GM23338 (cell line): ENCODE data around the gene C20orf204. TPM values are rescaled to one million over a fixed set of nuclear protein-coding genes. Genes with fewer than 3 reads are reported as not detected.

Experiments
- ATAC-seq: fragments of 200-7000 bp; cut with Tn5 transposase; 3 replicates; pipeline ENCODE4 v1.9.1; 2020
- DNase-seq: peaks from one replicate; pipeline ENCODE4 v3.0.0-alpha.2; 2015; ENCODE audit warnings: low spot score
- H2AFZ ChIP-seq: fragments of 200-600 bp; sonication (generic); 2 replicates; pipeline ENCODE4 v1.8.0; 2016; ENCODE audit warnings: antibody characterized with exemption, mild to moderate bottlenecking, moderate library complexity
- H3F3A ChIP-seq: fragments of 200-600 bp; sonication (generic); replicated peaks from 2 replicates; pipeline ENCODE4 v1.8.0; 2017; ENCODE audit warnings: antibody characterized with exemption, mixed run types, low read depth
- H3K27ac ChIP-seq: fragments of 200-600 bp; sonication (generic); 2 replicates; pipeline ENCODE4 v1.6.1; 2016; ENCODE audit warnings: low read depth
- H3K27me3 ChIP-seq: fragments of 200-600 bp; sonication (generic); 2 replicates; pipeline ENCODE4 v1.8.0; 2016; ENCODE audit warnings: mild to moderate bottlenecking, mixed run types, moderate library complexity; ENCODE audit not compliant: insufficient read depth
- H3K36me3 ChIP-seq: fragments of 200-600 bp; sonication (generic); 2 replicates; pipeline ENCODE4 v1.8.0; 2016; ENCODE audit warnings: mild to moderate bottlenecking; ENCODE audit not compliant: insufficient read depth
- H3K4me1 ChIP-seq: fragments of 200-600 bp; sonication (generic); 2 replicates; pipeline ENCODE4 v1.8.0; 2016; ENCODE audit warnings: mild to moderate bottlenecking, moderate library complexity; ENCODE audit not compliant: insufficient read depth
- H3K4me2 ChIP-seq: fragments of 200-600 bp; sonication (generic); 2 replicates; pipeline ENCODE4 v1.7.1; 2017; ENCODE audit warnings: mixed run types
- H3K4me3 ChIP-seq: fragments of 200-600 bp; sonication (generic); 2 replicates; pipeline ENCODE4 v1.6.1; 2016; ENCODE audit warnings: mixed run types
- H3K79me2 ChIP-seq: fragments of 200-600 bp; sonication (generic); replicated peaks from 2 replicates; pipeline ENCODE4 v1.8.0; 2017; ENCODE audit warnings: mild to moderate bottlenecking; ENCODE audit not compliant: insufficient read depth
- H3K9me2 ChIP-seq: fragments of 200-600 bp; sonication (generic); 2 replicates; pipeline ENCODE4 v1.8.0; 2017; ENCODE audit not compliant: insufficient read depth
- H4K20me1 ChIP-seq: fragments of 200-600 bp; sonication (generic); replicated peaks from 2 replicates; pipeline ENCODE4 v1.8.0; 2017; ENCODE audit warnings: mild to moderate bottlenecking; ENCODE audit not compliant: insufficient read depth
- H3K27ac Mint-ChIP-seq: 2 replicates; pipeline ENCODE4 v1.8.0; 2020; ENCODE audit warnings: inconsistent platforms, mild to moderate bottlenecking, moderate library complexity, mixed read lengths
- H3K27me3 Mint-ChIP-seq: 3 replicates; pipeline ENCODE4 v1.8.0; 2022; ENCODE audit warnings: low read depth, mild to moderate bottlenecking, moderate library complexity, mixed read lengths, inconsistent platforms; ENCODE audit not compliant: insufficient read depth, poor library complexity
- H3K36me3 Mint-ChIP-seq: 3 replicates; pipeline ENCODE4 v1.8.0; 2021; ENCODE audit warnings: low read depth, mild to moderate bottlenecking, inconsistent platforms, moderate library complexity, mixed read lengths
- H3K4me1 Mint-ChIP-seq: 3 replicates; pipeline ENCODE4 v1.8.0; 2020; ENCODE audit warnings: mild to moderate bottlenecking, inconsistent platforms, mixed read lengths
- H3K4me3 Mint-ChIP-seq: 3 replicates; pipeline ENCODE4 v1.8.0; 2021; ENCODE audit warnings: moderate library complexity, mild to moderate bottlenecking, inconsistent platforms, mixed read lengths
- H3K9me3 Mint-ChIP-seq: 3 replicates; pipeline ENCODE4 v1.8.0; 2020; ENCODE audit warnings: moderate library complexity, mild to moderate bottlenecking, inconsistent platforms, mixed read lengths
- CTCF ChIP-seq, 2 experiments: fragments of 200-600 bp in 1 of 2; sonication (generic) in 1 of 2; conservative IDR thresholded peaks; 2 replicates each; pipeline versions ENCODE4 v1.5.1 to v1.6.1; 2016 to 2017; ENCODE audit warnings: antibody characterized with exemption in 2 of 2, low read depth in 2 of 2, mild to moderate bottlenecking in 2 of 2, moderate library complexity in 1 of 2
- EZH2phosphoT487 ChIP-seq: fragments of 200-600 bp; sonication (generic); IDR thresholded peaks from one replicate; pipeline ENCODE4 v1.8.1; 2018; ENCODE audit warnings: antibody characterized with exemption; ENCODE audit not compliant: unreplicated experiment
- JUNB ChIP-seq: IDR thresholded peaks from one replicate; pipeline ENCODE4 v1.6.1; 2016; ENCODE audit warnings: antibody characterized with exemption; ENCODE audit not compliant: unreplicated experiment
- NANOG ChIP-seq: IDR thresholded peaks from 2 replicates; pipeline ENCODE4 v1.6.1; 2016; ENCODE audit warnings: antibody characterized with exemption, borderline replicate concordance
- REST ChIP-seq: IDR thresholded peaks from one replicate; pipeline ENCODE4 v1.6.1; 2018; ENCODE audit warnings: antibody characterized with exemption; ENCODE audit not compliant: unreplicated experiment
- ZNF114 ChIP-seq: fragments of 250-450 bp; sonication (Bioruptor Pico); IDR thresholded peaks from 2 replicates; pipeline ENCODE4 v1.5.0; 2020; ENCODE audit warnings: mild to moderate bottlenecking, moderate library complexity
- ZNF331 ChIP-seq: fragments of 250-450 bp; sonication (Bioruptor Pico); IDR thresholded peaks from 2 replicates; pipeline ENCODE4 v1.5.0; 2020; ENCODE audit warnings: low read depth, mild to moderate bottlenecking, moderate library complexity
- ZNF462 ChIP-seq: fragments of 250-450 bp; sonication (Bioruptor Pico); IDR thresholded peaks from 2 replicates; pipeline ENCODE4 v1.5.0; 2020; ENCODE audit warnings: mild to moderate bottlenecking, moderate library complexity
- polyA plus RNA-seq: library from polyadenylated mRNA; unstranded; fragments of >200 nt; fragmentation: Nextera tagmentation; extraction: Ambion mirVana; gene quantifications from 2 replicates; pipeline ENCODE4 v1.2.1, GENCODE V29; 2016
- total RNA-seq: library from RNA; depleted of rRNA; stranded (reverse); fragments of >200 nt; shearing (Covaris generic); gene quantifications from 2 replicates; pipeline ENCODE4 v1.2.3, GENCODE V29; 2014

C20orf204 gene
- total and polyA plus RNA-seq, 2 experiments from 2014 or later = 0.73 to 0.82 TPM

GRCh38 chr20:64075556-64075955 is 39.6 kb downstream of the C20orf204 start:
- Mint-ChIP-seq H3K27ac (no peak overlapping the region), H3K36me3 (peaks cover 2% of the 10 kb centered on the region; the same call in 1 of the 3 replicates), H3K27me3 (peaks cover 11% of the 10 kb centered on the region), H3K9me3 (no peaks in the 10 kb centered on the region), H3K4me3 (no peak overlapping the region), H3K4me1 (peaks cover 13% of the 10 kb centered on the region; the same call in 2 of the 3 replicates)
- H3K79me2 ChIP-seq = no peaks in the 10 kb centered on the region
- no peaks in the 10 kb centered on the region for H3K9me2 ChIP-seq
- no peak for ATAC-seq
- H3K27me3 ChIP-seq = peaks cover 3% of the 10 kb centered on the region; the same call in 1 of the 2 replicates
- no peaks in the 10 kb centered on the region for H4K20me1 ChIP-seq
- no peaks in the 10 kb centered on the region for H3K36me3 ChIP-seq
- no peak overlapping the region for H3K4me3 ChIP-seq
- no peak for DNase-seq
- H3F3A ChIP-seq = 0 out of 2 replicates have a peak, but pooled peaks cover 4% of the 10 kb centered on the region
- TF ChIP-seq EZH2phosphoT487 = no peak
- TF ChIP-seq ZNF114 (CRISPR knock-in tag) = no peak
- TF ChIP-seq ZNF331 (CRISPR knock-in tag) = no peak
- no peak for TF ChIP-seq REST
- TF ChIP-seq JUNB = no peak
- TF ChIP-seq ZNF462 (CRISPR knock-in tag) = no peak
- no peak for TF ChIP-seq NANOG
- no peak for TF ChIP-seq CTCF (conservative IDR thresholded peaks at IDR 0.05; ENCODE audit: low read depth in 2 of 2)
- no peak overlapping the region for H3K27ac ChIP-seq
- H2AFZ ChIP-seq = no peak overlapping the region
- peaks cover 11% of the 10 kb centered on the region; the same call in 1 of the 2 replicates for H3K4me1 ChIP-seq
- H3K4me2 ChIP-seq = no peak overlapping the region
